Right lobe of liver (tissue), 4 donors: Measurements from ENCODE around the gene OSBPL9.

Source experiments
- CTCF ChIP-seq, 4 donors: fragments of 200-600 bp in 3 of 4; fragments of 450-650 bp in 1 of 4; IDR thresholded peaks; one replicate each; pipeline versions ENCODE4 v1.5.1 to v1.8.0; 2016 to 2022; ENCODE audit warnings: antibody characterized with exemption in 4 of 4, mild to moderate bottlenecking in 2 of 4
- POLR2A ChIP-seq: fragments of 450-650 bp; IDR thresholded peaks from one replicate; pipeline ENCODE4 v1.6.1; 2017; ENCODE audit warnings: antibody characterized with exemption, mild to moderate bottlenecking
- donor health status: DM: no; HTN: no; CAD: no.
- donor health status: DM: no; HTN: no; CAD: no.
- donor health status: DM: no; HTN: yes; CAD: no.

DNA sequence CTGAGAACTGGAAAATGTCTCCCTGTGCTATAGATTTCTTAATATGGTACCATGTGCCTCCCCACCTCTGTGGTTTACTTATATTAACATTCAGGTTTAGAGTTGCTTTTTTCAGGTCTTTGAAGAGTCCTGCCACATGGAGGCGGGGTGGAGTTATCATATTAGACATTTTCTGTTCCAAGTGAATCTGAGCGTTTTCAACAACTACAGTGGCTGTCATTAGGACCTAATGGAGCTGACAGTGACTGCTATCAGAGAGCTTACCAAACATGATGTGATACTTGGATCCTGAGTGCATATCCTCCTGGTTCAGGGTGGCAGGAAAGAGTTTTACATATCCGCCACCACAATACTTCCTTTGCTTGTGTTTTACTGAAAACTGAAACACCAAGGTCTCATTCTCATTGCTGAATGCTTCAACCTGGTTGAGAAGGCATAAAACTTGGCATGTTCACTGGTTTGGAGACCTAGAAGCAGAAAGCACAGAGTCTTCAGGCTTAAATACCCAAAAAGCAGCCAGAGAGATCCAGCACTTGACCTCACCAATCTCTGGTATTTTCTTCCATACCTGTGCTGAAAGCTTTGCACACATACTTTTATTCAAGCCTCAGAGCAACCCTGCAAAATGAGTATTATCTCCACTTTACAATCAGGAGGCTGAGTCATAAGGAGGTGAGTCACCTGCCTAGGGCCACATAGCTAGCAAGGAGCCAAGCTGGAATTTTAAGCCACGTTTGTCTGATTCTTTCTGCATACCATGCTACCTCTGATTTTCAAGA is 47.4 kb upstream of the OSBPL9 start:
- no peak for TF ChIP-seq CTCF (IDR thresholded peaks at IDR 0.05)
- TF ChIP-seq POLR2A = no peak
